Liver (tissue), 9 donors: ENCODE results near the gene TECR. TPM values are rescaled to one million over a fixed set of nuclear protein-coding genes. Genes with fewer than 3 reads are reported as not detected.

Experiments
- DNase-seq: peaks from one replicate; pipeline ENCODE4 v3.0.0-alpha.2; 2017; ENCODE audit warnings: low spot score
- H3K27ac ChIP-seq, 2 donors: one replicate each; pipeline ENCODE4 v1.7.0; 2013; ENCODE audit warnings: inconsistent platforms in 2 of 2, low read length in 2 of 2, control low read depth in 1 of 2, low read depth in 1 of 2, mild to moderate bottlenecking in 1 of 2
- H3K27me3 ChIP-seq, 4 donors: one replicate each; pipeline versions ENCODE4 v1.6.1 to v1.7.0; 2013; ENCODE audit warnings: low read length in 3 of 4, inconsistent platforms in 1 of 4, mild to moderate bottlenecking in 1 of 4, moderate library complexity in 1 of 4; ENCODE audit not compliant: control insufficient read depth in 4 of 4, insufficient read depth in 4 of 4
- H3K36me3 ChIP-seq, 4 donors: one replicate each; pipeline versions ENCODE4 v1.6.1 to v1.7.0; 2013; ENCODE audit warnings: low read length in 3 of 4, mild to moderate bottlenecking in 3 of 4, low read depth in 1 of 4, moderate library complexity in 1 of 4; ENCODE audit not compliant: control insufficient read depth in 4 of 4, insufficient read depth in 3 of 4
- H3K4me1 ChIP-seq, 4 donors: one replicate each; pipeline versions ENCODE4 v1.6.1 to v1.7.0; 2013; ENCODE audit warnings: low read length in 3 of 4, mild to moderate bottlenecking in 3 of 4, moderate library complexity in 1 of 4; ENCODE audit not compliant: control insufficient read depth in 4 of 4, insufficient read depth in 4 of 4
- H3K4me3 ChIP-seq, 3 donors: one replicate each; pipeline versions ENCODE4 v1.6.1 to v1.7.0; 2013; ENCODE audit warnings: low read length in 3 of 3, control low read depth in 1 of 3, low read depth in 1 of 3, mild to moderate bottlenecking in 1 of 3
- H3K9ac ChIP-seq, 2 donors: one replicate each; pipeline ENCODE4 v1.7.0; 2013; ENCODE audit warnings: low read length in 2 of 2, mild to moderate bottlenecking in 2 of 2, moderate library complexity in 2 of 2, control low read depth in 1 of 2, low read depth in 1 of 2
- H3K9me3 ChIP-seq, 4 donors: one replicate each; pipeline versions ENCODE4 v1.6.1 to v1.7.0; 2013; ENCODE audit warnings: low read length in 3 of 4; ENCODE audit not compliant: control insufficient read depth in 4 of 4
- ATF3 ChIP-seq: IDR thresholded peaks from 2 replicates; pipeline ENCODE4 v1.6.1; 2016; ENCODE audit warnings: antibody characterized with exemption
- CTCF ChIP-seq: fragments of 150-350 bp; IDR thresholded peaks from 2 replicates; pipeline ENCODE4 v1.5.1; 2017; ENCODE audit warnings: improper control_type of control experiment, low read depth, low read length; ENCODE audit not compliant: missing input control
- FOXA1 ChIP-seq: IDR thresholded peaks from 2 replicates; pipeline ENCODE4 v1.6.1; 2016; ENCODE audit warnings: antibody characterized with exemption
- FOXA2 ChIP-seq: IDR thresholded peaks from 2 replicates; pipeline ENCODE4 v1.6.1; 2016; ENCODE audit warnings: antibody characterized with exemption
- GABPA ChIP-seq, 2 donors: IDR thresholded peaks in 1 of 2; conservative IDR thresholded peaks in 1 of 2; 2 replicates each; pipeline ENCODE4 v1.6.1; 2016; ENCODE audit warnings: antibody characterized with exemption in 2 of 2, mild to moderate bottlenecking in 1 of 2, moderate library complexity in 1 of 2
- HNF4A ChIP-seq, 2 donors: conservative IDR thresholded peaks; 2 replicates each; pipeline ENCODE4 v1.6.1; 2016; ENCODE audit warnings: antibody characterized with exemption in 2 of 2, mild to moderate bottlenecking in 2 of 2
- HNF4G ChIP-seq: IDR thresholded peaks from 2 replicates; pipeline ENCODE4 v1.6.1; 2016; ENCODE audit warnings: antibody characterized with exemption
- JUND ChIP-seq, 2 donors: IDR thresholded peaks; 2 replicates each; pipeline ENCODE4 v1.6.1; 2016; ENCODE audit warnings: antibody characterized with exemption in 2 of 2
- MAX ChIP-seq: IDR thresholded peaks from 2 replicates; pipeline ENCODE4 v1.6.1; 2016; ENCODE audit warnings: antibody characterized with exemption
- NR2F2 ChIP-seq: IDR thresholded peaks from 2 replicates; pipeline ENCODE4 v1.6.1; 2016; ENCODE audit warnings: antibody characterized with exemption
- REST ChIP-seq: IDR thresholded peaks from 2 replicates; pipeline ENCODE4 v1.6.1; 2016; ENCODE audit warnings: antibody characterized with exemption, mild to moderate bottlenecking
- RXRA ChIP-seq, 2 donors: IDR thresholded peaks; 2 replicates each; pipeline ENCODE4 v1.6.1; 2017 to 2018; ENCODE audit warnings: antibody characterized with exemption in 2 of 2, mild to moderate bottlenecking in 1 of 2
- TAF1 ChIP-seq: conservative IDR thresholded peaks from 2 replicates; pipeline ENCODE4 v1.6.1; 2016; ENCODE audit warnings: antibody characterized with exemption, mild to moderate bottlenecking
- ZBTB33 ChIP-seq: IDR thresholded peaks from 2 replicates; pipeline ENCODE4 v1.6.1; 2016; ENCODE audit warnings: antibody characterized with exemption
- WGBS: extraction: QIAGEN DNeasy Blood & Tissue Kit; methylation state at CpG from one replicate; pipeline ENCODE4 v1.1.7; 2013; 5-methylcytosine and 5-hydroxymethylcytosine counted together
- polyA plus RNA-seq, 2 donors: library from polyadenylated mRNA; stranded (reverse) in 1 of 2; unstranded in 1 of 2; fragments of 200-250 nt in 1 of 2; fragments of >200 nt in 1 of 2; fragmentation: Nextera tagmentation in 1 of 2; extraction: Ambion mirVana in 1 of 2; gene quantifications; one replicate each; pipeline versions ENCODE4 v1.2.1 to v1.2.3, GENCODE V29; 2013 to 2015
- total RNA-seq, 2 donors: library from RNA; depleted of rRNA; stranded (reverse); fragments of >200 nt; gene quantifications; one replicate each; pipeline ENCODE4 v1.2.3, GENCODE V29; 2014
- donor health status: healthy.
- donor health status: healthy.
- donor health status: healthy.
- donor health status: healthy.
- donor health status: healthy.

Gene TECR
- total and polyA plus RNA-seq, 4 donors = 26.4 to 157 (median 60.8) TPM

- DNase-seq = no peak
- Histone ChIP-seq H3K4me3 (no peak overlapping the region), H3K9me3 (no peaks in the 10 kb centered on the region), H3K4me1 (peaks cover 7 to 27% (median 13%) of the 10 kb centered on the region in 4 donors), H3K27ac (peak overlapping the region in 1 of 2 donors; percentile 91), H3K36me3 (peaks cover 4 to 9% (median 6%) of the 10 kb centered on the region in 4 donors), H3K27me3 (no peaks in the 10 kb centered on the region), H3K9ac (no peak overlapping the region)
- 98% methylated on average over 4 of the region's 4 CpGs for WGBS
- TF ChIP-seq ATF3 (no peak), JUND (IDR thresholded peaks at IDR 0.05) (no peak), CTCF (no peak), MAX (no peak), NR2F2 (no peak), GABPA (IDR thresholded peaks at IDR 0.05 in 1 of 2, conservative IDR thresholded peaks at IDR 0.05 in 1 of 2) (no peak)
Observed at GRCh38 chr19:14520543-14520942, 8.9 kb upstream of the TECR start.

GRCh38 chr19:14525729-14526128, 3.7 kb upstream of the TECR start:
- H3K4me1 ChIP-seq = peaks cover 0 to 12% (median 4%) of the 10 kb centered on the region in 4 donors
- DNase-seq = no peak

GRCh38 chr19:14526423-14526822, 3.0 kb upstream of the TECR start:
- H3K4me1 ChIP-seq = peaks cover 0 to 15% (median 5%) of the 10 kb centered on the region in 4 donors
- no peaks in the 10 kb centered on the region for H3K27me3 ChIP-seq
- no peak overlapping the region for H3K4me3 ChIP-seq
- 88% methylated on average over 4 of the region's 4 CpGs for WGBS
- no peak for DNase-seq
- TF ChIP-seq REST (no peak), HNF4A (conservative IDR thresholded peaks at IDR 0.05) (no peak), ATF3 (no peak), FOXA2 (no peak), GABPA (IDR thresholded peaks at IDR 0.05 in 1 of 2, conservative IDR thresholded peaks at IDR 0.05 in 1 of 2) (no peak), TAF1 (no peak), MAX (no peak), ZBTB33 (no peak), FOXA1 (no peak), HNF4G (no peak), RXRA (IDR thresholded peaks at IDR 0.05) (no peak)
- no peaks in the 10 kb centered on the region for H3K36me3 ChIP-seq
- no peaks in the 10 kb centered on the region for H3K9me3 ChIP-seq
- H3K27ac ChIP-seq = no peak overlapping the region
- H3K9ac ChIP-seq = no peak overlapping the region

More at GRCh38 chr19:14525729-14526128, 3.7 kb upstream of the TECR start:
- H3K27ac ChIP-seq = no peak overlapping the region
- TF ChIP-seq NR2F2 = no peak
- TF ChIP-seq HNF4G = no peak
- H3K9me3 ChIP-seq = no peaks in the 10 kb centered on the region
- no peak overlapping the region for H3K4me3 ChIP-seq
- H3K27me3 ChIP-seq = no peaks in the 10 kb centered on the region
- no peak overlapping the region for H3K9ac ChIP-seq
- no peaks in the 10 kb centered on the region for H3K36me3 ChIP-seq
- WGBS = 74% methylated on average over 6 of the region's 6 CpGs
